Progenitor cell of endocrine pancreas (in vitro differentiated cells): Measurements from ENCODE around the gene ANKRD34A. TPM values are rescaled to one million over a fixed set of nuclear protein-coding genes. Genes with fewer than 3 reads are reported as not detected.
A peak's percentile ranks its signal among the peaks of the same experiment; 100 is the strongest.

Experiments
- DNase-seq: peaks from one replicate; pipeline ENCODE4 v3.0.0; 2021; ENCODE audit warnings: low spot score; ENCODE audit not compliant: unreplicated experiment
- H3K27ac Mint-ChIP-seq: 2 replicates; pipeline ENCODE4 v1.8.0; 2021; ENCODE audit warnings: mild to moderate bottlenecking, moderate library complexity, mixed read lengths
- H3K27me3 Mint-ChIP-seq: 2 replicates; pipeline ENCODE4 v1.8.0; 2021; ENCODE audit warnings: mixed read lengths
- H3K36me3 Mint-ChIP-seq: 2 replicates; pipeline ENCODE4 v1.8.0; 2022; ENCODE audit warnings: mixed read lengths; ENCODE audit not compliant: insufficient read depth
- H3K4me1 Mint-ChIP-seq: 2 replicates; pipeline ENCODE4 v1.8.0; 2021; ENCODE audit warnings: low read depth, mixed read lengths
- H3K4me3 Mint-ChIP-seq: 2 replicates; pipeline ENCODE4 v1.8.0; 2021; ENCODE audit warnings: low read depth, mild to moderate bottlenecking, moderate library complexity, mixed read lengths
- H3K9me3 Mint-ChIP-seq: 2 replicates; pipeline ENCODE4 v1.8.0; 2021; ENCODE audit warnings: low read depth, mixed read lengths
- CTCF ChIP-seq: fragments of 200-600 bp; sonication (generic); IDR thresholded peaks from one replicate; pipeline ENCODE4 v1.5.0; 2021; ENCODE audit warnings: antibody characterized with exemption, mild to moderate bottlenecking; ENCODE audit not compliant: unreplicated experiment
- total RNA-seq: library from RNA; stranded (reverse); gene quantifications from 2 replicates; pipeline ENCODE4 v1.2.1, GENCODE V29; 2021

Gene ANKRD34A
- total RNA-seq, 1 donor from 2014 or later = 0.22 TPM

DNA sequence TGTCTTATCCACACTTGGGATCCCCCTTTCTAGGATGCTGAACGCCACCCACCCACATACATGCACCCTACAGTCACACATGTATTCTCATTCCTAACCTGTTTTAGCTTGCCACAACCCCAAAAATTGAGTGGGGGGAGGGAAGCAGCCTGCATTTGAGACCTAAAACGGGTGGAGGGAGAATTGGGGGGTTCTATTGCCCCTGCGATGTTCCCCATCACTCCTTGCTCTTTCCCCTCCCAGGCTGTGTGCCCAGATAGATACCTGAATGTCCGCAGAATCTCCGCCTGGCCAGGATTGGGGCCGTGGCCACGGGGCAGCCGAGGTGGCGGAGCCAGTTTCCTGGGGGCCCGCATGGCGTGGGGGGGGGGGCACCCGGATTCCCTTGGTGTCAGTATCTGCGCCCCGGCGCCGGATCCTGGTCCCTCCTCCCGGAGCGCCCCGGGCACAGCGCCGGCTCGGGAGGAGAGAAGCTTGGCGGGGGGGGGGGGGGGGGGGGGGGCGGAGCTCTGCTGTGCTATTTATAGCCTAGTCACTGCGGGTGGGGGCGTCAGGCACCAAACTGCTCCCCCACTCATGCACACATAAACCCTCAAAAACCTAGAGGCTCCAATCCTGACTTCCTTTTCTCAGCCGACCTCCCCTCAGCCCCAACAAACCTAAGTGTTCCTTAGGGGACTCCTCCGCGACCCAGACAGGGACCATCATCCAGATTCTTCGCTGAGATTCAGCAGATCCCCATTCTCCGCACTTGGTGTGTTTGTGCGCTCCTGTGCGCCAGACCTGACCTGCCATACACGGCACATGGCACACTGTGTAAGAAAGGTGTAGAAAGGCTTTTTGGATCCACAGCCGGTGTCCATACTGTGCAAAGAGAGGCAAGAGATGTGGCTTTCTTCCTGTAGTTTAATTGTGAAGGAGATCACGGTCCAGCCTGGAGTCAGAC lies 1.9 kb downstream of the ANKRD34A start:
- H3K27me3 Mint-ChIP-seq = peaks cover 59% of the 10 kb centered on the region
- H3K4me3 Mint-ChIP-seq = peak overlapping the region; percentile 83
- no peak overlapping the region for H3K27ac Mint-ChIP-seq
- DNase-seq = no peak
- no peaks in the 10 kb centered on the region for H3K9me3 Mint-ChIP-seq
- TF ChIP-seq CTCF = no peak
- no peaks in the 10 kb centered on the region for H3K36me3 Mint-ChIP-seq
- H3K4me1 Mint-ChIP-seq = peaks cover 25% of the 10 kb centered on the region

DNA sequence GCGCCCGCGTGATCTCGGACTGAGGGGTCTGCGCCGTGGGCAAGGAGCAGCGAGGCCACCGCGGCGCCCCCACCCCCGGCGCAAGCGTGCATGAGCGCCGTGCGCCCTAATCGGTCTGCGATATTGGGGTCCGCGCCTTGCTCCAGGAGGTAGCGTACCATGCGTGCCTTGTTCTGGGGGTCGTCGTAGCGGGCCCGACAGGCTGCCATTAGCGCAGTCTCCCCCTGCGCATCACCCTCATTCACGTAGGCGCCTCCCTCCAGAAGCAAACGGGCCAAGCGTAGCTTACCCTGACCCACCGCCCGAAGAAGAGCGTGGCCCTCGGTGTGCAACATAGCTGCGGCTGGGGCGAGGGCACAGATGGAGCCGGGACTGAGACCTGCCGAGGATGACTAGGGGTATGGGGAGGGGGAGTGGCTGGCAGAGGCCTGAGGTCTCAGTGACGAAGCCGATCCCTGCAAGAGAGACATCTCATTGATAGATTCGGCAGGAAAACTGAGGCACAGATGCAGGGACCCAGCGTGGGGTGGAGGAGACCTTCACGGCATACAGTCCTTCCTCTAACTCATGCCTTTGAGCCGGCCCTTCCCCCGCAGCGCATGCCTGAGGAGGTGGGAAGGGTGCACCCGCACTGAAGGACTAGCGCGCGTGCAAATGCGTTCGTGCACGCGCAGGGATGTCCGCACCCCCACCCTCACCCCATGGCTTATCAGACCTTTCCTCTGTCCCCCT lies 2.8 kb downstream of the ANKRD34A start:
- TF ChIP-seq CTCF = no peak
- peaks cover 29% of the 10 kb centered on the region for H3K4me1 Mint-ChIP-seq
- H3K27me3 Mint-ChIP-seq = peaks cover 68% of the 10 kb centered on the region
- no peaks in the 10 kb centered on the region for H3K36me3 Mint-ChIP-seq
- peak overlapping the region; percentile 12 for H3K27ac Mint-ChIP-seq
- peak overlapping the region; percentile 83 for H3K4me3 Mint-ChIP-seq
- H3K9me3 Mint-ChIP-seq = no peaks in the 10 kb centered on the region
- no peak for DNase-seq

GRCh38 chr1:145961109-145961424 lies 3.3 kb downstream of the ANKRD34A start:
- Mint-ChIP-seq H3K27me3 (peaks cover 72% of the 10 kb centered on the region), H3K4me1 (peaks cover 29% of the 10 kb centered on the region), H3K4me3 (peak overlapping the region; percentile 83), H3K9me3 (no peaks in the 10 kb centered on the region), H3K27ac (no peak overlapping the region), H3K36me3 (no peaks in the 10 kb centered on the region)
- DNase-seq = no peak
- TF ChIP-seq CTCF = no peak

DNA sequence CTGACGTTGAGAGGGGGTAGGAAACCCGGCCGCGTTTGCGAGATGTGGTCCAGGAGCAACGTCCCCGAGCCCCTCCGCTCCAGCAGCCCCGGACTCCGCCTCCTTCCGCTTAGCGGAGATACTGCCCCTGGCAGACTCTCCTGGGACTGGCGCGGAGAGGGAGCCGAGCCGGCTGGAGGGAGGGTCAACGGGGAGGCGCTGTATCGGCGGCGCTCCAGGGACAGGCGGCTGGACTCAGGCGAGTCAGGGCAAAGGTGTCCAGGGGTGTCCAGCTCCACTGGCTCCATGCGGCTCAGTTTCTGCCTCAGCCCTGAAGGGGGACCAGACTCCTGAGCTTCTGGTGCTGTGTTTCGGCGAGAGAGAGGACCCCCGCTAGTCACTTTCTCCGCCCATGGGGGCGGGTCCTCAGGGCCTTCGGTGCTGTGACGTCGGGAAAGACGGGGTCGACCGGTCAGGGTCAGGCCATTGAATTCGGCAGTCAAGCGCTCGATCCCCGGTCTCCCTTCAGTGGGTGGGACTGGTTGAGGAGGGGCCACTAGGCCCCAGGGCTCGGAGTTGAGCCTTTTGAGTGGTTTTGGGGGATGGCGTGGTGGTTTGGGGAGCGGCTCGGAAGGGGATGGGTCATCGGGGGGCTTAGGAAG lies 3.8 kb downstream of the ANKRD34A start:
- Mint-ChIP-seq H3K4me3 (peak overlapping the region; percentile 83), H3K4me1 (peaks cover 31% of the 10 kb centered on the region), H3K36me3 (no peaks in the 10 kb centered on the region), H3K27me3 (peaks cover 76% of the 10 kb centered on the region), H3K9me3 (no peaks in the 10 kb centered on the region), H3K27ac (no peak overlapping the region)
- DNase-seq = peak; percentile 57
- TF ChIP-seq CTCF = peak; percentile 18

DNA sequence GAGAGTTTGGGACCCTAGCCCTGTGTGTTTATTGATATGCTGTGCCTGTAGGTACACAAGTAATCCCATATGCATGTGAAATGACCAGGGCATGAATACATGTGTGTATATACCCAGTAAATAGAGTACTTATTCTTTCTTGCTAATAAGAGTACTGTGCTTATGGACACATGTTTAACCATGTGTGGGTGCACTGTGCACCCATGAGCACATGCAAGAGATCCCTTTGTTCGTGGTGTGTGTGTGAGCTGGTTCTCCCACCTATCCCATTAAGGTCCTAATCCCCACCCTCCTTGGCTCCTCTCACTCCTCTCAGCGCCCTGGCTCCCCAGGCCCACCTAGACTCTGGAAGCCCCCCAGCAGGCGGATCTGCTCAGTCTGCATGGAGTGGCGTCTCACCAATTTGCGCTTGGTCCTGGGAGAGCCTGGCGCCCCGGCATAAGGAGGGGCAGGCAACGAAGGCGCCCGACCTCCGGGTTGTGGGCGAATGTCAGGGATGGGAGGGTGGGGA lies 4.4 kb downstream of the ANKRD34A start:
- Mint-ChIP-seq H3K36me3 (no peaks in the 10 kb centered on the region), H3K9me3 (no peaks in the 10 kb centered on the region), H3K27me3 (peaks cover 82% of the 10 kb centered on the region), H3K4me1 (peaks cover 37% of the 10 kb centered on the region), H3K27ac (no peak overlapping the region), H3K4me3 (peak overlapping the region; percentile 47)
- DNase-seq = no peak
- no peak for TF ChIP-seq CTCF
